Prostate gland (tissue), 2 donors: ENCODE data around the gene BLM.

Source experiments
- POLR2A ChIP-seq: fragments of 450-650 bp; IDR thresholded peaks from one replicate; pipeline ENCODE4 v1.6.1; 2016; ENCODE audit warnings: antibody characterized with exemption, mild to moderate bottlenecking
- TF ChIP-seq, protein P1 (sequence below), 4 experiments: fragments of 200-600 bp in 2 of 4; fragments of 450-650 bp in 2 of 4; sonication (generic) in 2 of 4; IDR thresholded peaks; 1 replicate in 3 of 4; 2 replicates in 1 of 4; pipeline ENCODE4 v1.5.1; 2016 to 2019; ENCODE audit warnings: antibody characterized with exemption in 4 of 4, mild to moderate bottlenecking in 2 of 4, moderate library complexity in 2 of 4

DNA sequence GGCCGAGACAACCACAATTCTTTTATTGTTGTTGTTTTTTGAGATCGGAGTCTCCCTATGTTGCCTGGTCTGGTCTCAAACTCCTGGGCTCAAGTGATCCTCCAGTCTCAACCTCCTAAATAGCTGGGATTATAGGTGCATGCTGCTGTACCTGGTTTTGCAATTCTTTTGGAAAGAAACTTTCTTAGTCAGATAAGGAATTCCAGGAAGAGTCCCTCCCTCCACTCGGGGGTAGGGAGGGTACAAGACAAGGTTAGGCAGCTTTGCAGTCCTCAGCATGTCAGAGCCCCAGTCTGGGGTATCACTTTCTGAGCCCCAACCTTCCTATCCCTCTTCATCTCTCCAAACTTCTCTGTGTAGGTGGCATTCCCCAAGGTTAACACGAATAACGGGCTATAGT lies 117.5 kb downstream of the BLM start:
- no peak for TF ChIP-seq POLR2A
- TF ChIP-seq, protein P1, sequence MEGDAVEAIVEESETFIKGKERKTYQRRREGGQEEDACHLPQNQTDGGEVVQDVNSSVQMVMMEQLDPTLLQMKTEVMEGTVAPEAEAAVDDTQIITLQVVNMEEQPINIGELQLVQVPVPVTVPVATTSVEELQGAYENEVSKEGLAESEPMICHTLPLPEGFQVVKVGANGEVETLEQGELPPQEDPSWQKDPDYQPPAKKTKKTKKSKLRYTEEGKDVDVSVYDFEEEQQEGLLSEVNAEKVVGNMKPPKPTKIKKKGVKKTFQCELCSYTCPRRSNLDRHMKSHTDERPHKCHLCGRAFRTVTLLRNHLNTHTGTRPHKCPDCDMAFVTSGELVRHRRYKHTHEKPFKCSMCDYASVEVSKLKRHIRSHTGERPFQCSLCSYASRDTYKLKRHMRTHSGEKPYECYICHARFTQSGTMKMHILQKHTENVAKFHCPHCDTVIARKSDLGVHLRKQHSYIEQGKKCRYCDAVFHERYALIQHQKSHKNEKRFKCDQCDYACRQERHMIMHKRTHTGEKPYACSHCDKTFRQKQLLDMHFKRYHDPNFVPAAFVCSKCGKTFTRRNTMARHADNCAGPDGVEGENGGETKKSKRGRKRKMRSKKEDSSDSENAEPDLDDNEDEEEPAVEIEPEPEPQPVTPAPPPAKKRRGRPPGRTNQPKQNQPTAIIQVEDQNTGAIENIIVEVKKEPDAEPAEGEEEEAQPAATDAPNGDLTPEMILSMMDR (IDR thresholded peaks at IDR 0.05) = no peak
